Hair follicle dermal papilla cell (primary cell): ENCODE measurements around the gene AGTPBP1. TPM values are rescaled to one million over a fixed set of nuclear protein-coding genes. Genes with fewer than 3 reads are reported as not detected.

Source experiments
- total RNA-seq: library from RNA; depleted of rRNA; stranded (reverse); fragments of >200 nt; gene quantifications from 2 replicates; pipeline ENCODE4 v1.2.3, GENCODE V29; 2012

Gene AGTPBP1
- 25.1 and 28.2 TPM in 2 replicates for total RNA-seq

GRCh38 chr9:85741875-85742596, at the start of gene AGTPBP1:
TSS of gene AGTPBP1 (minus strand) at chr9:85741954. CDS start at chr9:85712533, 29,421 bp downstream.

Other genes starting within 250 kb of the AGTPBP1 start
- gene NAA35, start 199.2 kb upstream of the AGTPBP1 start, total RNA-seq: 21.3 and 22.4 TPM in 2 replicates